GM23248 (cell line): ENCODE results near the gene SEZ6L2. TPM values are rescaled to one million over a fixed set of nuclear protein-coding genes. Genes with fewer than 3 reads are reported as not detected.
"Not testable (repeated sequence)": the region's sequence is repeated elsewhere in the genome, so short reads cannot be mapped to it uniquely, and the experiment has no call there.

Experiments used
- DNase-seq: peaks from one replicate; pipeline ENCODE4 v3.0.0-alpha.2; 2015
- H2AFZ ChIP-seq: fragments of 200-600 bp; sonication (generic); 2 replicates; pipeline ENCODE4 v1.6.1; 2016; ENCODE audit warnings: antibody characterized with exemption
- H3F3A ChIP-seq: fragments of 200-600 bp; sonication (generic); 2 replicates; pipeline ENCODE4 v1.6.1; 2016; ENCODE audit warnings: mild to moderate bottlenecking, antibody characterized with exemption, mixed run types; ENCODE audit not compliant: insufficient read depth
- H3K27ac ChIP-seq: fragments of 200-600 bp; sonication (generic); 2 replicates; pipeline ENCODE4 v1.5.1; 2016; ENCODE audit warnings: mild to moderate bottlenecking
- H3K27me3 ChIP-seq: fragments of 200-600 bp; sonication (generic); replicated peaks from 2 replicates; pipeline ENCODE4 v1.6.1; 2016; ENCODE audit warnings: mild to moderate bottlenecking; ENCODE audit not compliant: insufficient read depth
- H3K36me3 ChIP-seq: fragments of 200-600 bp; sonication (generic); 2 replicates; pipeline ENCODE4 v1.6.1; 2016; ENCODE audit warnings: low read depth, mild to moderate bottlenecking
- H3K4me1 ChIP-seq: fragments of 200-600 bp; sonication (generic); 2 replicates; pipeline ENCODE4 v1.6.1; 2016; ENCODE audit warnings: mild to moderate bottlenecking; ENCODE audit not compliant: insufficient read depth
- H3K4me2 ChIP-seq: fragments of 200-600 bp; sonication (generic); one replicate; pipeline ENCODE4 v1.6.1; 2016; ENCODE audit warnings: mild to moderate bottlenecking; ENCODE audit not compliant: unreplicated experiment
- H3K4me3 ChIP-seq: fragments of 200-600 bp; sonication (generic); 2 replicates; pipeline ENCODE4 v1.5.1; 2016; ENCODE audit warnings: mild to moderate bottlenecking
- H3K79me2 ChIP-seq: fragments of 200-600 bp; sonication (generic); 2 replicates; pipeline ENCODE4 v1.6.1; 2016; ENCODE audit warnings: mild to moderate bottlenecking; ENCODE audit not compliant: insufficient read depth
- H3K9ac ChIP-seq: fragments of 200-600 bp; sonication (generic); 2 replicates; pipeline ENCODE4 v1.6.1; 2016; ENCODE audit warnings: mild to moderate bottlenecking
- H3K9me2 ChIP-seq: fragments of 200-600 bp; sonication (generic); 2 replicates; pipeline ENCODE4 v1.6.1; 2016; ENCODE audit warnings: mixed run types, mild to moderate bottlenecking, moderate library complexity; ENCODE audit not compliant: insufficient read depth
- H3K9me3 ChIP-seq: fragments of 200-600 bp; sonication (generic); one replicate; pipeline ENCODE4 v1.6.1; 2017; ENCODE audit warnings: low read depth
- H4K20me1 ChIP-seq: fragments of 200-600 bp; sonication (generic); 2 replicates; pipeline ENCODE4 v1.6.0; 2016; ENCODE audit not compliant: insufficient read depth
- EZH2 ChIP-seq: fragments of 200-600 bp; sonication (generic); IDR thresholded peaks from 2 replicates; pipeline ENCODE4 v1.6.1; 2018; ENCODE audit warnings: antibody characterized with exemption, mild to moderate bottlenecking; ENCODE audit not compliant: insufficient read depth, poor library complexity, severe bottlenecking
- EZH2phosphoT487 ChIP-seq: fragments of 200-600 bp; sonication (generic); IDR thresholded peaks from 2 replicates; pipeline ENCODE4 v1.6.1; 2018; ENCODE audit warnings: antibody characterized with exemption, moderate library complexity, mild to moderate bottlenecking, low read depth; ENCODE audit not compliant: insufficient read depth
- WGBS, 2 experiments: methylation state at CpG; one replicate each; pipeline ENCODE4 v1.1.6; 2015 to 2017; ENCODE audit warnings: low lambda C conversion rate in 2 of 2, low coverage in 1 of 2; ENCODE audit errors: missing lambda C conversion rate in 2 of 2; 5-methylcytosine and 5-hydroxymethylcytosine counted together
- in situ Hi-C: fragments of 300-500 bp; cut with MboI; formaldehyde crosslinking; loops from 2 replicates; pipeline ENCODE4 v1.15.0; 2020
- polyA plus RNA-seq: library from polyadenylated mRNA; unstranded; fragments of >200 nt; fragmentation: Nextera tagmentation; extraction: Ambion mirVana; gene quantifications from 2 replicates; pipeline ENCODE4 v1.2.1, GENCODE V29; 2016
- total RNA-seq: library from RNA; depleted of rRNA; stranded (reverse); fragments of >200 nt; shearing (Covaris generic); gene quantifications from 2 replicates; pipeline ENCODE4 v1.2.3, GENCODE V29; 2014

The SEZ6L2 gene
- total and polyA plus RNA-seq, 2 experiments from 2014 or later: 6.9 to 34.7 TPM

DNA sequence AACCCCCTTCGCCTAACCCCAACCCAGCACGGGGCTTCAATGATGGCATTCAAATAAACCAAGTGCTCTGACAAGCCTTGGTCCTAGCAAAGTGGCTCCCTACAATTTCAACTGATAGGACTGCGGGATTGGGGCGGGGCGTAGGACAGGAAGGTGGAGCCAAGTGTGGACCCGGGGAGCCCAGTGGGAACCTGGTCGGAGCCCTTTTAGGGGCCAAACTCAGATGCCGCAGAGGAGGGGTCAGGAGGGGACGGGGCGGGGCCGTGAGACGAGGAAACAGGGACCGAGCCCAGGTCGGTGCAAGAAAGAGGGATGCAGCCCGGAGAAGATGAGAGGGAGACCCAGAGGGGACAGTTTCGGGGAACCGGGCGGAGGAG is 23.1 kb downstream of the SEZ6L2 start:
- peak overlapping the region; percentile 32 for H2AFZ ChIP-seq
- in situ Hi-C loops: no loop called here
- no peak for TF ChIP-seq EZH2phosphoT487
- no peak for TF ChIP-seq EZH2
- no peaks in the 10 kb centered on the region for H3F3A ChIP-seq
- no peak overlapping the region for H3K27ac ChIP-seq
- H4K20me1 ChIP-seq: no peaks in the 10 kb centered on the region
- no peaks in the 10 kb centered on the region for H3K9me3 ChIP-seq
- no peaks in the 10 kb centered on the region for H3K4me1 ChIP-seq
- 0 out of 2 replicates have a peak, but pooled peaks cover 6% of the 10 kb centered on the region for H3K27me3 ChIP-seq
- no peaks in the 10 kb centered on the region for H3K36me3 ChIP-seq
- H3K9me2 ChIP-seq: no peaks in the 10 kb centered on the region
- peak overlapping the region; percentile 65 for H3K4me2 ChIP-seq
- H3K9ac ChIP-seq: no peak overlapping the region
- H3K4me3 ChIP-seq: peak overlapping the region; percentile 50
- H3K79me2 ChIP-seq: no peaks in the 10 kb centered on the region
- DNase-seq: no peak
- WGBS, 2 experiments: 11 to 15% methylated on average over 8 to 18 of the region's 18 CpGs

DNA sequence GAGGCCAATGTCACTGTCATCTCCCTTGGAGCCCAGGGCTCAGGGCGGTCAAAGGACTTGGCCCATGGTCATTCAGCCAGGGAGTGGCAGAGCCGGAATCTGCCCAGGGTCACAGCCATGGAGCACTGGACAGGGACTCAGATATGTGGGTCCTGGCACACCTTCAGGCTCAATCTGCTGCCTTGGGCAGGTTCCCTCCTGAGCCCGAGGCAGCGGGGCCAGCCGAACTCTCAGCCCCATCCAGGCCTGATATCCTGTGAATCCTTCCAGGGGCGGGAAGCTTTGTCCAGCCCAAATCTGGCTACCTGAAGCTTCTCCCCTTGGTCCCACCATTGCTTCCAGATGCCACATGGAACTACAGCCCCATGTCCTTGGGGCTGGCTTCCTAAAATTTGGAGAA is 24.1 kb downstream of the SEZ6L2 start:
- no peaks in the 10 kb centered on the region for H3K4me1 ChIP-seq
- no peaks in the 10 kb centered on the region for H3K36me3 ChIP-seq
- no peaks in the 10 kb centered on the region for H3K9me2 ChIP-seq
- no peaks in the 10 kb centered on the region for H3F3A ChIP-seq
- no peak overlapping the region for H3K4me3 ChIP-seq
- no peaks in the 10 kb centered on the region for H3K79me2 ChIP-seq
- H3K9ac ChIP-seq: no peak overlapping the region
- in situ Hi-C loops: no loop called here
- TF ChIP-seq EZH2 (no peak), EZH2phosphoT487 (no peak)
- no peak overlapping the region for H2AFZ ChIP-seq
- 82 to 86% methylated on average over 6 of the region's 6 CpGs for WGBS, 2 experiments
- no peaks in the 10 kb centered on the region for H4K20me1 ChIP-seq
- no peak for DNase-seq
- no peak overlapping the region for H3K27ac ChIP-seq
- 0 out of 2 replicates have a peak, but pooled peaks cover 6% of the 10 kb centered on the region for H3K27me3 ChIP-seq
- H3K9me3 ChIP-seq: no peaks in the 10 kb centered on the region
- no peak overlapping the region for H3K4me2 ChIP-seq

GRCh38 chr16:29873319-29873718 is 26.0 kb downstream of the SEZ6L2 start:
- no peaks in the 10 kb centered on the region for H3F3A ChIP-seq
- H3K27me3 ChIP-seq: 0 out of 2 replicates have a peak, but pooled peaks cover 6% of the 10 kb centered on the region
- no peaks in the 10 kb centered on the region for H3K4me1 ChIP-seq
- H3K9me3 ChIP-seq: no peaks in the 10 kb centered on the region
- H4K20me1 ChIP-seq: no peaks in the 10 kb centered on the region
- no peak overlapping the region for H3K4me3 ChIP-seq
- H3K4me2 ChIP-seq: no peak overlapping the region
- no peak for DNase-seq
- 83 to 86% methylated on average over 25 to 26 of the region's 26 CpGs for WGBS, 2 experiments
- no peaks in the 10 kb centered on the region for H3K36me3 ChIP-seq
- H3K9ac ChIP-seq: no peak overlapping the region
- no peaks in the 10 kb centered on the region for H3K79me2 ChIP-seq
- H2AFZ ChIP-seq: no peak overlapping the region
- in situ Hi-C loops: no loop called here
- H3K27ac ChIP-seq: no peak overlapping the region
- no peak for TF ChIP-seq EZH2
- TF ChIP-seq EZH2phosphoT487: no peak
- H3K9me2 ChIP-seq: no peaks in the 10 kb centered on the region

- Histone ChIP-seq H3K4me1 (no peaks in the 10 kb centered on the region), H3K79me2 (no peaks in the 10 kb centered on the region), H3K27ac (no peak overlapping the region), H3K4me3 (no peak overlapping the region), H3F3A (no peaks in the 10 kb centered on the region), H3K4me2 (no peak overlapping the region), H3K36me3 (no peaks in the 10 kb centered on the region), H3K27me3 (0 out of 2 replicates have a peak, but pooled peaks cover 4% of the 10 kb centered on the region), H3K9ac (no peak overlapping the region), H3K9me2 (no peaks in the 10 kb centered on the region), H3K9me3 (no peaks in the 10 kb centered on the region), H2AFZ (no peak overlapping the region), H4K20me1 (no peaks in the 10 kb centered on the region)
- 88 to 89% methylated on average over 16 of the region's 16 CpGs for WGBS, 2 experiments
- no peak for TF ChIP-seq EZH2phosphoT487
- no peak for TF ChIP-seq EZH2
- no peak for DNase-seq
- in situ Hi-C loops: no loop called here
Measured at GRCh38 chr16:29871822-29872546, 27.4 kb downstream of the SEZ6L2 start.

- DNase-seq, H3F3A ChIP-seq, in situ Hi-C loops: not testable (repeated sequence)
Measured at GRCh38 chr16:29869067-29869466, 30.3 kb downstream of the SEZ6L2 start.

More at GRCh38 chr16:29869067-29869466, 30.3 kb downstream of the SEZ6L2 start:
- not testable (repeated sequence) for H3K9me3 ChIP-seq, H3K36me3 ChIP-seq, H3K9ac ChIP-seq, H3K79me2 ChIP-seq, H3K4me1 ChIP-seq, H3K4me3 ChIP-seq, H3K4me2 ChIP-seq, H3K27ac ChIP-seq, H2AFZ ChIP-seq, H3K9me2 ChIP-seq, H3K27me3 ChIP-seq, H4K20me1 ChIP-seq
- 79 to 81% methylated on average over 8 of the region's 8 CpGs for WGBS, 2 experiments
